ENCODE results near the gene PTPRG.

GRCh38 chr3:61532739-61533500, 28.5 kb upstream of the PTPRG start:
- no peak for TF ChIP-seq TOE1 (CRISPR knock-in tag; IDR thresholded peaks at IDR 0.05)
- no peak for TF ChIP-seq ELF4 (CRISPR knock-in tag; IDR thresholded peaks at IDR 0.05; ENCODE audit: borderline replicate concordance)
- no peak for TF ChIP-seq JUNB (CRISPR knock-in tag; IDR thresholded peaks at IDR 0.05; ENCODE audit: borderline replicate concordance)
- TF ChIP-seq ZNF124 (CRISPR knock-in tag; IDR thresholded peaks at IDR 0.05): no peak
- no peak for TF ChIP-seq CTCF (CRISPR knock-in tag; IDR thresholded peaks at IDR 0.05)

All from HepG2 (cell line).